Uterus (tissue), 4 donors: ENCODE data around the gene PRKAG2. TPM values are rescaled to one million over a fixed set of nuclear protein-coding genes. Genes with fewer than 3 reads are reported as not detected.

Source experiments
- DNase-seq, 2 donors: peaks; one replicate each; pipeline ENCODE4 v3.0.0-alpha.2; 2019 to 2020
- H3K27ac ChIP-seq, 2 donors: fragments of 200-600 bp; sonication (generic); 1 replicate in 1 of 2; 2 replicates in 1 of 2; pipeline ENCODE4 v1.5.1; 2016 to 2018
- H3K27me3 ChIP-seq, 2 donors: fragments of 200-600 bp; sonication (generic); one replicate each; pipeline ENCODE4 v1.5.1; 2018 to 2019; ENCODE audit warnings: control low read depth in 1 of 2
- H3K36me3 ChIP-seq, 2 donors: fragments of 200-600 bp; sonication (generic); one replicate each; pipeline ENCODE4 v1.5.1; 2019; ENCODE audit warnings: control low read depth in 1 of 2
- H3K4me1 ChIP-seq, 2 donors: fragments of 200-600 bp; sonication (generic); one replicate each; pipeline ENCODE4 v1.5.1; 2018 to 2019; ENCODE audit warnings: control low read depth in 1 of 2
- H3K4me3 ChIP-seq, 2 donors: fragments of 200-600 bp; sonication (generic); 1 replicate in 1 of 2; 2 replicates in 1 of 2; pipeline ENCODE4 v1.5.1; 2018 to 2019; ENCODE audit warnings: mild to moderate bottlenecking in 1 of 2
- H3K9me3 ChIP-seq, 2 donors: fragments of 200-600 bp; sonication (generic); one replicate each; pipeline ENCODE4 v1.5.1; 2019; ENCODE audit warnings: control low read depth in 1 of 2
- POLR2A ChIP-seq, 2 donors: fragments of 450-650 bp; IDR thresholded peaks; one replicate each; pipeline ENCODE4 v1.6.1; 2016; ENCODE audit warnings: antibody characterized with exemption in 2 of 2, mild to moderate bottlenecking in 1 of 2, moderate library complexity in 1 of 2
- intact Hi-C: fragments of 100-400 bp; cut with DNase I; formaldehyde crosslinking; loops from one replicate; pipeline ENCODE4 v1.15.1; 2023; ENCODE audit warnings: low total_unique reads
- total RNA-seq, 4 donors: library from RNA; depleted of rRNA in 3 of 4; stranded (reverse); fragments of >200 nt in 3 of 4; gene quantifications; one replicate each; pipeline versions ENCODE4 v1.1.0 to v1.2.4, GENCODE V29; 2014 to 2023
- TF ChIP-seq, protein P1 (sequence below), 4 experiments: fragments of 200-600 bp in 2 of 4; fragments of 450-650 bp in 2 of 4; sonication (generic) in 2 of 4; IDR thresholded peaks; one replicate each; pipeline ENCODE4 v1.5.1; 2016 to 2019; ENCODE audit warnings: antibody characterized with exemption in 4 of 4, mild to moderate bottlenecking in 2 of 4, moderate library complexity in 1 of 4
- donor health status: DM: yes; HTN: yes; CAD: no.

Gene PRKAG2
- total RNA-seq, 4 donors from 2014 or later = 15.1 to 66.2 (median 33.6) TPM

- H3K4me3 ChIP-seq = no peak overlapping the region
- TF ChIP-seq, protein P1, sequence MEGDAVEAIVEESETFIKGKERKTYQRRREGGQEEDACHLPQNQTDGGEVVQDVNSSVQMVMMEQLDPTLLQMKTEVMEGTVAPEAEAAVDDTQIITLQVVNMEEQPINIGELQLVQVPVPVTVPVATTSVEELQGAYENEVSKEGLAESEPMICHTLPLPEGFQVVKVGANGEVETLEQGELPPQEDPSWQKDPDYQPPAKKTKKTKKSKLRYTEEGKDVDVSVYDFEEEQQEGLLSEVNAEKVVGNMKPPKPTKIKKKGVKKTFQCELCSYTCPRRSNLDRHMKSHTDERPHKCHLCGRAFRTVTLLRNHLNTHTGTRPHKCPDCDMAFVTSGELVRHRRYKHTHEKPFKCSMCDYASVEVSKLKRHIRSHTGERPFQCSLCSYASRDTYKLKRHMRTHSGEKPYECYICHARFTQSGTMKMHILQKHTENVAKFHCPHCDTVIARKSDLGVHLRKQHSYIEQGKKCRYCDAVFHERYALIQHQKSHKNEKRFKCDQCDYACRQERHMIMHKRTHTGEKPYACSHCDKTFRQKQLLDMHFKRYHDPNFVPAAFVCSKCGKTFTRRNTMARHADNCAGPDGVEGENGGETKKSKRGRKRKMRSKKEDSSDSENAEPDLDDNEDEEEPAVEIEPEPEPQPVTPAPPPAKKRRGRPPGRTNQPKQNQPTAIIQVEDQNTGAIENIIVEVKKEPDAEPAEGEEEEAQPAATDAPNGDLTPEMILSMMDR (IDR thresholded peaks at IDR 0.05) = no peak
- no peak for TF ChIP-seq POLR2A (IDR thresholded peaks at IDR 0.05)
- intact Hi-C loops = no loop called here
- DNase-seq = no peak
- H3K27me3 ChIP-seq = no peaks in the 10 kb centered on the region
- no peaks in the 10 kb centered on the region for H3K4me1 ChIP-seq
- H3K9me3 ChIP-seq = no peaks in the 10 kb centered on the region
- no peak overlapping the region for H3K27ac ChIP-seq
- H3K36me3 ChIP-seq = no peaks in the 10 kb centered on the region
These were observed 201.6 kb downstream of the PRKAG2 start for GRCh38 chr7:151675196-151675920.

DNA sequence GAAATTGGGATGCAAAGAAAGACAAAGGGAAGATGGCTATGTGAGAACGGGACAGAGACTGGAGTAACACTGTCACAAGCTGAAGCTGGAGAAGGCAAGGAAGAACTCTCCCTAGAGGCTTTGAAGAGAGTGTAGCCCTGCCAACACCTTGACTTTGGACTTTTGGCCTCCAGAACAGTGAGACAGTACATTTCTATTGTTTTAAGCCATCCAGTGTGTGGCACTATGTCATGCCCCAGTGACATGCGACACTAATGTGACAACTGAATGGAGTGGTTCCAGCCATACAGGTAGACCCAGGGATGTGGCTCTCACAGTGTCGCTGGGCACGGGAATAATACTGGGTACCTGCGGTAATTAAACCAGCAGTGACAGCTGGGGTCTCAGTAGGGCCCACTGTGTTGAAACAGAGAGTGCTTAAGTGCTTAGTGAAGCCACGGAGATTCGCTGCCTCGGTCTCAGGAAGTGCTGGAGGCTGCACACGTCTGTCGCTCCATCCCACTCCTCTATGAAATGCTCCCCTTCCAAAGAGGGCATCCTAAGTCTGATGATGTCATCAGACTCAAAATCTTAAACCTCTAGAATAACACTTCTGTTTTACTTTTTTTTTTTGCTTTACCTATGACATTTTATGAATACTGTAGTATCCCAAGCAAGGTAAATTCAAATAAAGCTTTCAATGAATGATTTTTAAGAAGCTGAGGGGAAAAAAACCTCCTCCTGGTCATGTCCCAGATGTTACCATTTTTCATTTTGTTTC, 202.6 kb downstream of the PRKAG2 start:
- H3K36me3 ChIP-seq = no peaks in the 10 kb centered on the region
- no peaks in the 10 kb centered on the region for H3K9me3 ChIP-seq
- DNase-seq = no peak
- no peak overlapping the region for H3K4me3 ChIP-seq
- no peaks in the 10 kb centered on the region for H3K4me1 ChIP-seq
- no peaks in the 10 kb centered on the region for H3K27me3 ChIP-seq
- intact Hi-C loops = no loop called here
- TF ChIP-seq, protein P1 (IDR thresholded peaks at IDR 0.05) = no peak
- no peak for TF ChIP-seq POLR2A (IDR thresholded peaks at IDR 0.05)
- H3K27ac ChIP-seq = no peak overlapping the region

DNA sequence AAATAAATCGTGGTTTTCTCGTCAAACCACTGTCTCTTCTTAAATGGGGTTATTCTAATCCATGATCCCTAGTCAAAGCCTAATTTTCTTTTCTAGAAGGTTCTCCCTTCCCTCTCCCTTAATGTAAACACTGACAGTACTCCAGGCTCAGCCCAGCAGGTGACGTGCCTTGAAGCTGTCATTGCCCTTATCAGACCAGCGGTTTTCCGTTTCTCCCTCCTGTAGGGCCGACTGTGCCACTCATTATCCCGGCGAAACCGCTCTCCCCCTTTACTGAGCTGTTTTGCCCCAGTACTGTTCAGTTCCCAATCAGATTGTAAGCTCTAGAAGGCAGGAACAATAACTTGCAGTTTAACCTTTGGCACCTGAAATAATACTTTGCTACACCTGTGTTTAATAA, 203.7 kb downstream of the PRKAG2 start:
- Histone ChIP-seq H3K4me3 (no peak overlapping the region), H3K4me1 (no peaks in the 10 kb centered on the region), H3K9me3 (no peaks in the 10 kb centered on the region), H3K27me3 (no peaks in the 10 kb centered on the region), H3K36me3 (no peaks in the 10 kb centered on the region), H3K27ac (no peak overlapping the region)
- TF ChIP-seq, protein P1 (IDR thresholded peaks at IDR 0.05) = no peak
- no peak for TF ChIP-seq POLR2A (IDR thresholded peaks at IDR 0.05)
- no peak for DNase-seq
- intact Hi-C loops = no loop called here

GRCh38 chr7:151672716-151673115, 204.2 kb downstream of the PRKAG2 start:
- no peaks in the 10 kb centered on the region for H3K9me3 ChIP-seq
- H3K4me3 ChIP-seq = no peak overlapping the region
- H3K27me3 ChIP-seq = no peaks in the 10 kb centered on the region
- intact Hi-C loops = no loop called here
- no peak overlapping the region for H3K27ac ChIP-seq
- H3K36me3 ChIP-seq = no peaks in the 10 kb centered on the region
- TF ChIP-seq POLR2A (IDR thresholded peaks at IDR 0.05) = no peak
- TF ChIP-seq, protein P1 (IDR thresholded peaks at IDR 0.05) = no peak
- DNase-seq = no peak
- no peaks in the 10 kb centered on the region for H3K4me1 ChIP-seq

GRCh38 chr7:151671514-151671913, 205.4 kb downstream of the PRKAG2 start:
- DNase-seq = no peak
- no peak overlapping the region for H3K27ac ChIP-seq
- intact Hi-C loops = no loop called here
- no peaks in the 10 kb centered on the region for H3K4me1 ChIP-seq
- no peaks in the 10 kb centered on the region for H3K36me3 ChIP-seq
- H3K9me3 ChIP-seq = no peaks in the 10 kb centered on the region
- TF ChIP-seq POLR2A (IDR thresholded peaks at IDR 0.05) = no peak
- TF ChIP-seq, protein P1 (IDR thresholded peaks at IDR 0.05) = no peak
- H3K27me3 ChIP-seq = no peaks in the 10 kb centered on the region
- no peak overlapping the region for H3K4me3 ChIP-seq
